ENCODE measurements around the gene SCAMP2. TPM values are rescaled to one million over a fixed set of nuclear protein-coding genes. Genes with fewer than 3 reads are reported as not detected.

The SCAMP2 gene
- total RNA-seq, 3 donors from 2014 or later = 49.5 to 71.4 (median 69.4) TPM

DNA sequence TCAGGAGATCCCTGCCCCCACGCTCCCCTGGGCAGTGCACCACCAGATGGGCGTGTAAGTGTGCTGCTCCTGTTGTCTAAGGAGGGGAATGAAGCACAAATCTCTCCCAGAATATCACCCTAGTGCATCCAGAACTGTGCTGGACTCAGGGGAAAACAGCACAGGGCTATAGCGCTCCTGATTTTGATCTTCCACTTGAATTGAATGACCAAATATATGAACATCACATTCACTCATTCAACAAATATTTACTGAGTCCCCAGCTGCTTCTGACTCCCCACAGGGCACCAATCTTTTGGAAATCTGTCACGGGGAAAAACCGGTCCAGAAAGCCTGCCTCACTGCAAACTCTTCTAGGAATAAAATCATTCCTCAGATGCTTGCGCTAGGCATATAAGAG, 44.3 kb downstream of the SCAMP2 start:
- TF ChIP-seq POLR2AphosphoS5 (IDR thresholded peaks at IDR 0.05) = no peak
- no peak for TF ChIP-seq POLR2A (IDR thresholded peaks at IDR 0.05)
- TF ChIP-seq, protein P1, sequence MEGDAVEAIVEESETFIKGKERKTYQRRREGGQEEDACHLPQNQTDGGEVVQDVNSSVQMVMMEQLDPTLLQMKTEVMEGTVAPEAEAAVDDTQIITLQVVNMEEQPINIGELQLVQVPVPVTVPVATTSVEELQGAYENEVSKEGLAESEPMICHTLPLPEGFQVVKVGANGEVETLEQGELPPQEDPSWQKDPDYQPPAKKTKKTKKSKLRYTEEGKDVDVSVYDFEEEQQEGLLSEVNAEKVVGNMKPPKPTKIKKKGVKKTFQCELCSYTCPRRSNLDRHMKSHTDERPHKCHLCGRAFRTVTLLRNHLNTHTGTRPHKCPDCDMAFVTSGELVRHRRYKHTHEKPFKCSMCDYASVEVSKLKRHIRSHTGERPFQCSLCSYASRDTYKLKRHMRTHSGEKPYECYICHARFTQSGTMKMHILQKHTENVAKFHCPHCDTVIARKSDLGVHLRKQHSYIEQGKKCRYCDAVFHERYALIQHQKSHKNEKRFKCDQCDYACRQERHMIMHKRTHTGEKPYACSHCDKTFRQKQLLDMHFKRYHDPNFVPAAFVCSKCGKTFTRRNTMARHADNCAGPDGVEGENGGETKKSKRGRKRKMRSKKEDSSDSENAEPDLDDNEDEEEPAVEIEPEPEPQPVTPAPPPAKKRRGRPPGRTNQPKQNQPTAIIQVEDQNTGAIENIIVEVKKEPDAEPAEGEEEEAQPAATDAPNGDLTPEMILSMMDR (IDR thresholded peaks at IDR 0.05) = no peak
- H3K27me3 ChIP-seq = peaks cover 5 to 24% of the 10 kb centered on the region in 2 donors
- no peak for DNase-seq (ENCODE audit: low spot score in 2 of 2)
- H3K4me1 ChIP-seq = no peaks in the 10 kb centered on the region
- no peak overlapping the region for H3K27ac ChIP-seq
- intact Hi-C loops (cut with DNase I; ENCODE audit: low total_unique reads) = no loop called here
- no peak overlapping the region for H3K4me3 ChIP-seq
- no peaks in the 10 kb centered on the region for H3K9me3 ChIP-seq
- no peaks in the 10 kb centered on the region for H3K36me3 ChIP-seq

DNA sequence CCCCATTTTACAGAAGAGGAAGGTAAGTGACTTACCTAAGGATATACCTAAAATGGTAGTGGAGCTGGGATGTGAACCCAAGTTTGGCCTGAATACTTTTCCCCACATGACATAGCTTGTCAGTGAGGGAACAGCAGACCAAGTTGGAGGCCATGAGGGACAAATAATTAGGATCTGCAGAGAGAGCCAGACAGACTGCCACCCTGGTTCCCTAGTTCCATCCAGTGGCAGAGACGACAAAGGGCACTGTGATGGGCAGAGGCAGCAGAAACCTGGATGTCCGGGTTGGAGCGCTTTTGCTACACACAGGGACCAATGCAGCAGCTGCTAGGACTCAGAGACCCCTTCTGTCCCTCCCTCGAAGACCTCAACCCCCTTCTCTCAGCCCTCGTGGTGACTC, 45.6 kb downstream of the SCAMP2 start:
- no peak for DNase-seq (ENCODE audit: low spot score in 2 of 2)
- intact Hi-C loops (cut with DNase I; ENCODE audit: low total_unique reads) = no loop called here
- H3K27ac ChIP-seq = no peak overlapping the region
- H3K9me3 ChIP-seq = no peaks in the 10 kb centered on the region
- no peaks in the 10 kb centered on the region for H3K4me1 ChIP-seq
- peaks cover 5 to 24% of the 10 kb centered on the region in 2 donors for H3K27me3 ChIP-seq
- no peaks in the 10 kb centered on the region for H3K36me3 ChIP-seq
- no peak overlapping the region for H3K4me3 ChIP-seq
- no peak for TF ChIP-seq POLR2A (IDR thresholded peaks at IDR 0.05)
- TF ChIP-seq, protein P1 (IDR thresholded peaks at IDR 0.05) = no peak
- TF ChIP-seq POLR2AphosphoS5 (IDR thresholded peaks at IDR 0.05) = no peak

DNA sequence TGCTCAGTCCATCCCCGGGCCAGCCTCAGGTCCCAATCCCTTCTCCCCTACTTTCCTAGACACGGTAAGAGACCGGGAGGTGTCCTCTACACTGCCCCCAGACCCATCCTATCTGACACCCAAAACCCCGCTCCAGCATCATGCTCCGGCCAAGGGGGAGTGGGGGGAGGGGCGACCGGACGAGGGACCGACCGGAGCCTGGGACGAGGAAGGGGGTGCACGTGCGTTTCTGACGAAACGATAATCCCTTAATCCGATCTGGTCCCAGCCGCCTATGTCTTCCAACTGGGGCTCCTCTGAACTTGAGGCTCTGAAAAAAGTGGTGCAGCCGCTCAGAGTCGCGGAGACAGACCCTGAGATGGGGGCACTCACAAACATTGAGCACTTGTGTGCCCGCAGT, 46.2 kb downstream of the SCAMP2 start:
- Histone ChIP-seq H3K9me3 (no peaks in the 10 kb centered on the region), H3K4me1 (no peaks in the 10 kb centered on the region), H3K27ac (no peak overlapping the region), H3K36me3 (no peaks in the 10 kb centered on the region), H3K27me3 (peaks cover 5 to 24% of the 10 kb centered on the region in 2 donors), H3K4me3 (no peak overlapping the region)
- TF ChIP-seq POLR2A (IDR thresholded peaks at IDR 0.05) = no peak
- no peak for TF ChIP-seq POLR2AphosphoS5 (IDR thresholded peaks at IDR 0.05)
- no peak for DNase-seq (ENCODE audit: low spot score in 2 of 2)
- intact Hi-C loops (cut with DNase I; ENCODE audit: low total_unique reads) = no loop called here

DNA sequence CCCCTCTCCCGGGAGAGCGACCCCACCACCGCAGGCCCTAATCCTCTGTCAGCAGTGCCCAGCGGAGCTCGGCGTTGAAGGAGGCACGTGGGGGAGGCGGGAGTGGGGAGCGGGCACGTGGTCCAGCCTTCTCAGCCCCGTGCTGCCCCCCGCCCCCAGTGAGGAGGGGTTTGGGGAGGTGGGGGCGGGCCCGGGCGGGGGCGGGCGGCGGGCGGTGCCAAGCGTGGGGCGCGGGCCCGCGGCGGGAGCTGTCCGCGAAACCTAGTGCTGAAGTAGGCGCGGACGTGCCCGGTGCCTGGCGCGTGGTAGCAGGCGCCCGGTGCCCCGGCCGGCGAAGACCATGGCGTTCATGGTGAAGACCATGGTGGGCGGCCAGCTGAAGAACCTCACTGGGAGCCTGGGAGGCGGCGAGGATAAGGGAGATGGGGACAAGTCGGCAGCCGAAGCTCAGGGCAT, 46.8 kb downstream of the SCAMP2 start, which contains the start of gene CPLX3:
Gene CPLX3, plus strand, starts transcription at position 264 of the 456 bp plus-strand sequence. Its CDS starts 77 bp downstream, at position 341.
- TF ChIP-seq POLR2A (IDR thresholded peaks at IDR 0.05) (no peak), POLR2AphosphoS5 (IDR thresholded peaks at IDR 0.05) (no peak)
- TF ChIP-seq, protein P1 (IDR thresholded peaks at IDR 0.05) = no peak
- peak within 1 kb of the TSS in 1 of 3 donors; percentile 47 for H3K4me3 ChIP-seq
- no peaks in the 10 kb centered on the region for H3K36me3 ChIP-seq
- no peaks in the 10 kb centered on the region for H3K4me1 ChIP-seq
- no peak for DNase-seq (ENCODE audit: low spot score in 2 of 2)
- H3K27ac ChIP-seq = no peak within 1 kb of the TSS
- H3K9me3 ChIP-seq = no peaks in the 10 kb centered on the region
- intact Hi-C loops (cut with DNase I; ENCODE audit: low total_unique reads) = no loop called here
- peaks cover 5 to 24% of the 10 kb centered on the region in 2 donors for H3K27me3 ChIP-seq

DNA sequence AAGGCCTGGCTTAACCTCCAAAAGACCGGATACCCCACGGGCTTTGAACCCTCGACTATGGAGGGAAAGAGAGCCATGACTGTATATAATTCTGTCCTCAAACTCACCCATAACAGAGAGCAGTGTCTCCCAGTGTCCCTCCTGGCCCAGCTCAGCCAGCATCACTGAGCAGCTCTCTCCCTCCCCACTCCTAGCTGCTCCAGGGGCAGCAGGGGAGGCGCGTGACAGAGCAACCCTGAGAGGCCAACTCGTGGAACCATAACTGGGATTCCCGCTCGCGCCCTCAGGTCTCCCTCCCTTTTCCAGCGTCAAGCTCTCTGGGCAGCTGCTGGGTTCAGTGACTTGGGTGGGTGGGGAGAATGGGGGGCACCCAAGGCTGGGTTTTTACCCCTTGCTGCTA, 47.3 kb downstream of the SCAMP2 start:
- intact Hi-C loops (cut with DNase I; ENCODE audit: low total_unique reads) = no loop called here
- no peak for DNase-seq (ENCODE audit: low spot score in 2 of 2)
- no peaks in the 10 kb centered on the region for H3K4me1 ChIP-seq
- no peaks in the 10 kb centered on the region for H3K36me3 ChIP-seq
- peak overlapping the region in 1 of 3 donors; percentile 47 for H3K4me3 ChIP-seq
- no peaks in the 10 kb centered on the region for H3K9me3 ChIP-seq
- no peak for TF ChIP-seq POLR2A (IDR thresholded peaks at IDR 0.05)
- no peak for TF ChIP-seq POLR2AphosphoS5 (IDR thresholded peaks at IDR 0.05)
- TF ChIP-seq, protein P1 (IDR thresholded peaks at IDR 0.05) = no peak
- H3K27me3 ChIP-seq = peaks cover 5 to 24% of the 10 kb centered on the region in 2 donors
- H3K27ac ChIP-seq = no peak overlapping the region
